Esophagus squamous epithelium (tissue), 4 donors: ENCODE measurements around the gene ARMH3.

Source experiments
- POLR2A ChIP-seq, 4 donors: fragments of 450-650 bp; IDR thresholded peaks; one replicate each; pipeline ENCODE4 v1.6.1; 2017; ENCODE audit warnings: antibody characterized with exemption in 4 of 4, mild to moderate bottlenecking in 4 of 4, moderate library complexity in 3 of 4
- TF ChIP-seq, protein P1 (sequence below), 6 experiments: fragments of 450-650 bp in 4 of 6; fragments of 200-600 bp in 2 of 6; sonication (generic) in 2 of 6; IDR thresholded peaks; one replicate each; pipeline ENCODE4 v1.5.1; 2016 to 2019; ENCODE audit warnings: antibody characterized with exemption in 6 of 6, mild to moderate bottlenecking in 4 of 6, moderate library complexity in 4 of 6

DNA sequence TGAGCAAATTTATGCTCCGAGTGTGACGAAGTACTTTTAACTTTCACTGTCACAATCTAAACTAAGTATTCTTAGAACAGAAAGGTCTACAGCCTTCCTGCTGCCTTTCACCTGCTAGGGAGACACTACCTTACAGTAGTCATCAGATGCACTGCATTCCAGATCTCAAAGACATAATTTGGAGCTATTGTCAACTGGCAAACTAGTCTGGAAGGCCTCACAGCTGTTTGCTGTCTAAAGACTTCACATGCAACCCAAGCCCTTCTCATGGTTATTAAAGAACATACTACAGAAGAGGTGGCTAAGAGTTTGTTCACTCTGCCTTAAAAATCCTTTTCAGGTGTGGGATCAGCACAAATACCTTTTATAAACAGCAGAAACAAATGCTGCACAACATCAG lies 120.5 kb downstream of the ARMH3 start:
- TF ChIP-seq, protein P1, sequence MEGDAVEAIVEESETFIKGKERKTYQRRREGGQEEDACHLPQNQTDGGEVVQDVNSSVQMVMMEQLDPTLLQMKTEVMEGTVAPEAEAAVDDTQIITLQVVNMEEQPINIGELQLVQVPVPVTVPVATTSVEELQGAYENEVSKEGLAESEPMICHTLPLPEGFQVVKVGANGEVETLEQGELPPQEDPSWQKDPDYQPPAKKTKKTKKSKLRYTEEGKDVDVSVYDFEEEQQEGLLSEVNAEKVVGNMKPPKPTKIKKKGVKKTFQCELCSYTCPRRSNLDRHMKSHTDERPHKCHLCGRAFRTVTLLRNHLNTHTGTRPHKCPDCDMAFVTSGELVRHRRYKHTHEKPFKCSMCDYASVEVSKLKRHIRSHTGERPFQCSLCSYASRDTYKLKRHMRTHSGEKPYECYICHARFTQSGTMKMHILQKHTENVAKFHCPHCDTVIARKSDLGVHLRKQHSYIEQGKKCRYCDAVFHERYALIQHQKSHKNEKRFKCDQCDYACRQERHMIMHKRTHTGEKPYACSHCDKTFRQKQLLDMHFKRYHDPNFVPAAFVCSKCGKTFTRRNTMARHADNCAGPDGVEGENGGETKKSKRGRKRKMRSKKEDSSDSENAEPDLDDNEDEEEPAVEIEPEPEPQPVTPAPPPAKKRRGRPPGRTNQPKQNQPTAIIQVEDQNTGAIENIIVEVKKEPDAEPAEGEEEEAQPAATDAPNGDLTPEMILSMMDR (IDR thresholded peaks at IDR 0.05): no peak
- TF ChIP-seq POLR2A (IDR thresholded peaks at IDR 0.05): no peak
